ENCODE measurements around the gene INPP4B. TPM values are rescaled to one million over a fixed set of nuclear protein-coding genes. Genes with fewer than 3 reads are reported as not detected.
"Not testable (repeated sequence)": the region's sequence is repeated elsewhere in the genome, so short reads cannot be mapped to it uniquely, and the experiment has no call there.

Gene INPP4B
- total RNA-seq, 2 donors from 2014 or later = 8.2 to 16.6 TPM

DNA sequence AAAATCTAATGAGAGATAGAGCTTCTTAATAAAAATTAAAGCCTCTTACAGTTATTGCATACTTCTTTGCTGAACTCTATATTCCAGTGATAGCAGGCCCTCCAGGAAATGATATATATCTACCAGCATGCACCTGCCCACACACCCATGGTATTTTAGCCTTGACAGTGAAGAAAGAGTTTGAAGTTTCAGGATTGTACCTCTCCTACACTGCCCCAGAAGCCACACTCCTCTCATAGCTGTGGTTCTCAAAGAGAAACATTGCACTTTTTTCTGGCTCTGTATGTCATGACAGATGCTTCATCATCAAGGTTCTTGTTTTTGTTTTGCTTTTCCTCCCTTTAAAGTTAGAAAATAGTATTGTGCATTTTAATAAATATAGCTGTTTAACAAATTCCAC is 34.0 kb downstream of the INPP4B start:
- no peak for ATAC-seq
- intact Hi-C loops (cut with DNase I) = no loop called here

DNA sequence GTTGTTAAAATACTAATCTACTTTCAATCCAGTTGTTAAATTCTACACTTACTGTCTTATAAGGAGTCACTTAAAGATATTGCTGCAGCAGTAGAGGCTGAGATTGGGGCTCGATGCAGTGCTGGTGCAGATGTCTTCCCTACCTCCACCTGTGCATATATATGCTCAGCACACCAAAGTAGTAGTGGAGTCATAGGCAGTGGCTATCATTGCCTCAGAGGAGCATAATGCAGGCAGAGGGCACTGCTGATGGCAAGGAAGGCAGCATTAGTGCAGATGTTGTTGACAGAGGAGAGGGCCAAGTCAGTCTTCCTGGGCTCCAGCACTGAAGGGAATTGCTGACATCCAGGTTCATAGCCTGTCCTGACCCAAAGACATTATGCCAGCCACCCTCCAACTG is 35.1 kb downstream of the INPP4B start:
- H3K9me3 ChIP-seq = no peaks in the 10 kb centered on the region
- TF ChIP-seq, protein P1, sequence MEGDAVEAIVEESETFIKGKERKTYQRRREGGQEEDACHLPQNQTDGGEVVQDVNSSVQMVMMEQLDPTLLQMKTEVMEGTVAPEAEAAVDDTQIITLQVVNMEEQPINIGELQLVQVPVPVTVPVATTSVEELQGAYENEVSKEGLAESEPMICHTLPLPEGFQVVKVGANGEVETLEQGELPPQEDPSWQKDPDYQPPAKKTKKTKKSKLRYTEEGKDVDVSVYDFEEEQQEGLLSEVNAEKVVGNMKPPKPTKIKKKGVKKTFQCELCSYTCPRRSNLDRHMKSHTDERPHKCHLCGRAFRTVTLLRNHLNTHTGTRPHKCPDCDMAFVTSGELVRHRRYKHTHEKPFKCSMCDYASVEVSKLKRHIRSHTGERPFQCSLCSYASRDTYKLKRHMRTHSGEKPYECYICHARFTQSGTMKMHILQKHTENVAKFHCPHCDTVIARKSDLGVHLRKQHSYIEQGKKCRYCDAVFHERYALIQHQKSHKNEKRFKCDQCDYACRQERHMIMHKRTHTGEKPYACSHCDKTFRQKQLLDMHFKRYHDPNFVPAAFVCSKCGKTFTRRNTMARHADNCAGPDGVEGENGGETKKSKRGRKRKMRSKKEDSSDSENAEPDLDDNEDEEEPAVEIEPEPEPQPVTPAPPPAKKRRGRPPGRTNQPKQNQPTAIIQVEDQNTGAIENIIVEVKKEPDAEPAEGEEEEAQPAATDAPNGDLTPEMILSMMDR (IDR thresholded peaks at IDR 0.05) = no peak
- no peak for TF ChIP-seq POLR2A (IDR thresholded peaks at IDR 0.05)
- no peak overlapping the region for H3K27ac ChIP-seq
- DNase-seq = no peak
- H3K4me1 ChIP-seq = no peaks in the 10 kb centered on the region
- no peak overlapping the region for H3K4me3 ChIP-seq
- 86 to 95% methylated on average over 1 of the region's 1 CpG for WGBS, 2 donors
- no peak for ATAC-seq
- no peaks in the 10 kb centered on the region for H3K36me3 ChIP-seq (replicated peaks in 1 of 2; ENCODE audit: insufficient read depth in 1 of 2, low read depth in 2 of 2)
- H3K27me3 ChIP-seq = no peaks in the 10 kb centered on the region
- intact Hi-C loops (cut with DNase I) = no loop called here

More for the DNA sequence above, 34.0 kb downstream of the INPP4B start:
- Histone ChIP-seq H3K4me1 (no peaks in the 10 kb centered on the region), H3K4me3 (no peak overlapping the region), H3K27me3 (no peaks in the 10 kb centered on the region), H3K36me3 (replicated peaks in 1 of 2; ENCODE audit: insufficient read depth in 1 of 2, low read depth in 2 of 2) (no peaks in the 10 kb centered on the region), H3K27ac (no peak overlapping the region), H3K9me3 (no peaks in the 10 kb centered on the region)
- no peak for DNase-seq
- no peak for TF ChIP-seq POLR2A (IDR thresholded peaks at IDR 0.05)
- TF ChIP-seq, protein P1 (IDR thresholded peaks at IDR 0.05) = no peak

DNA sequence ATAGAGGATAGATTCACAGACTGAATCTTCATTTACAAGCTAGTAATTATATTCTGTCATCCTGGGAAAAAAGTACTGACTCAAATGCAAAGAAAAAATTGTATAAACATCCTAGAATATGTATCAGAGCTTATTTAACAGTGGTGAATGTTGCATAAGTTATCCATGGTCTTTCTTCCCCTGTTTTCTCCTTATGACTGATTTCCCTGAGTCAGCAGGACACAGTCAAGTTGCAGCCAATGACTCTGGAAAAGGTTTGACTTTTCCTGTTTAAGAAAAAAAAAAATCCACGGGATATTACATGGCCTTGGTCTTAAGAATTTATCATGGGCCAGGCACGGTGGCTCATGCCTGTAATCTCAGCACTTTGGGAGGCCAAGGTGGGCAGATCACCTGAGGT is 36.5 kb downstream of the INPP4B start:
- 24 to 34% methylated on average over 2 of the region's 2 CpGs for WGBS, 2 donors
- H3K27ac ChIP-seq = no peak overlapping the region
- TF ChIP-seq POLR2A (IDR thresholded peaks at IDR 0.05) = no peak
- TF ChIP-seq, protein P1 (IDR thresholded peaks at IDR 0.05) = no peak
- no peaks in the 10 kb centered on the region for H3K9me3 ChIP-seq
- intact Hi-C loops (cut with DNase I) = no loop called here
- no peaks in the 10 kb centered on the region for H3K27me3 ChIP-seq
- H3K4me3 ChIP-seq = no peak overlapping the region
- ATAC-seq = no peak
- H3K36me3 ChIP-seq (replicated peaks in 1 of 2; ENCODE audit: insufficient read depth in 1 of 2, low read depth in 2 of 2) = no peaks in the 10 kb centered on the region
- no peaks in the 10 kb centered on the region for H3K4me1 ChIP-seq
- DNase-seq = no peak

DNA sequence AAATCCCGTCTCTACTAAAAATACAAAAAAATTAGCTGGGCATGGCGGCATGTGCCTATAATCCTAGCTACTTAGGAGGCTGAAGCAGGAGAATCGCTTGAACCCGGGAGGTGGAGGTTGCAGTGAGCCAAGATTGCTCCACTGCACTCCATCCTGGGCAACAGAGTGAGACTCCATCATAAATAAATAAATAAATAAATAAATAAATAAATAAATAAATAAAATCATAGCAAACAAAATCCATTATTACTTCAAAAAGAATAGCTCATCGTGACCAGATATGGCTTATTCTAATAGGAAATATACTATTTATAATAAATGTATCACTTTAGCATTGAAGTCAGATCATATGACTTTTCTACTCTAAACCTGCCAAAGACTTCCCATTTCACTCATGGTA is 42.2 kb downstream of the INPP4B start:
- H3K36me3 ChIP-seq (replicated peaks in 1 of 2; ENCODE audit: insufficient read depth in 1 of 2, low read depth in 2 of 2); H3K4me1 ChIP-seq; H3K9me3 ChIP-seq; H3K27ac ChIP-seq; intact Hi-C loops (cut with DNase I); H3K4me3 ChIP-seq; H3K27me3 ChIP-seq; ATAC-seq; DNase-seq: not testable (repeated sequence)
- WGBS, 2 donors = 81 to 94% methylated on average over 5 of the region's 5 CpGs

DNA sequence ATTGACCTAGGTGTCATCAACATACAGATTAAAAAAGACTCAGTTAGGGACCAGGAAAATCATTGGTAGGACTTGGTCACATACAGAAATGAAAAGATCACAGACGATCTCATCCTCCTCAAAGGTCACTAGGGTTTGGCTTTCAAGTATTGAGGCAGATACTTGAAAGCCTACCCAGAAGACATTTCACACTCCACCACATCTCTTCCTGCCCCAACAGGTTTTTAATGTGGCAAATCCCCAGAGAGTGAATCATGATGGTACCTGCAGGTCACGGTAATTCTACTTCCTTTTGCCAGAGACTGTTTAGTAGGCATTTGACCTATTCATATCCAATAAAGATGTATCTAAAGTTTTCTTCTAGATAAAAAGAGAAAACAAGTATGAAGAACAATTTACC is 44.1 kb downstream of the INPP4B start:
- Histone ChIP-seq H3K27ac (no peak overlapping the region), H3K27me3 (no peaks in the 10 kb centered on the region), H3K4me3 (no peak overlapping the region), H3K9me3 (no peaks in the 10 kb centered on the region), H3K4me1 (no peaks in the 10 kb centered on the region), H3K36me3 (replicated peaks in 1 of 2; ENCODE audit: insufficient read depth in 1 of 2, low read depth in 2 of 2) (no peaks in the 10 kb centered on the region)
- no peak for TF ChIP-seq POLR2A (IDR thresholded peaks at IDR 0.05)
- TF ChIP-seq, protein P1 (IDR thresholded peaks at IDR 0.05) = no peak
- DNase-seq = no peak
- intact Hi-C loops (cut with DNase I) = no loop called here
- ATAC-seq = no peak
- 69 to 83% methylated on average over 2 of the region's 2 CpGs for WGBS, 2 donors

All from body of pancreas (tissue), 4 donors.